ENCODE measurements around the gene COBL.

COBL gene

DNA sequence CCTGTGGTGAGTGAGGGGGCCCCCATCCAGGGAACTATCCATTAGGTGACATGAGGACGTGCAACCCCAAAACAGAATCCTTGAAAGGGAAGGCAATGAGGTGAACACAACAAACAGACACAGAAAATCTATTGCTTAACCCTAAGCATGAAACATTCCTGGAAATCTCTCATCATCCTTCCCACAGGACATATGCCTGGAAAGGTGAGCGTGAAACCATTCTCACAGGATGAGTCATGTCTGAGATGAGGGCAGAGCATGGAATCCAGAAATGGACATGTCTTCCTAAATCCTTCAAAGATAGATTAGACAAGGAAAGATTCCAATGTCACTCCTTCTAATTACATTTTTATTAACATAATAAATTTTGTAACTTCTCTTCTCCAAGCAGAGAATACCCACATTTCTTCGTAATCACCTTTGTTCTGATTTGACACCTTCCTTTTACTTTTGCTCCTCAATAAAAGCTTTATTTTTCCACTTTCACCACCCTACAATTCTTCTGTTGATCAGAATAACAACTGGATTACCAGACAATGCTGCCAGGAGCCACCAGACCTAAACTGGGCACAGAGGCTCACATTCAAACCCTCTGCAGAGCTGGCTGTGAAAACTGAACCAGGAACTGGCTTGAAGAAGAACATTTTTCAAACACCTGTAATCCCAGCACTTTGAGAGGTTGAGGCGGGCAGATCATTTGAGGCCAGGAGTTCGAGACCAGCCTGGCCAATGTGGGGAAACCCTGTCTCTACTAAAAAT, 67.2 kb downstream of the COBL start:
- DNase-seq: no peak

DNA sequence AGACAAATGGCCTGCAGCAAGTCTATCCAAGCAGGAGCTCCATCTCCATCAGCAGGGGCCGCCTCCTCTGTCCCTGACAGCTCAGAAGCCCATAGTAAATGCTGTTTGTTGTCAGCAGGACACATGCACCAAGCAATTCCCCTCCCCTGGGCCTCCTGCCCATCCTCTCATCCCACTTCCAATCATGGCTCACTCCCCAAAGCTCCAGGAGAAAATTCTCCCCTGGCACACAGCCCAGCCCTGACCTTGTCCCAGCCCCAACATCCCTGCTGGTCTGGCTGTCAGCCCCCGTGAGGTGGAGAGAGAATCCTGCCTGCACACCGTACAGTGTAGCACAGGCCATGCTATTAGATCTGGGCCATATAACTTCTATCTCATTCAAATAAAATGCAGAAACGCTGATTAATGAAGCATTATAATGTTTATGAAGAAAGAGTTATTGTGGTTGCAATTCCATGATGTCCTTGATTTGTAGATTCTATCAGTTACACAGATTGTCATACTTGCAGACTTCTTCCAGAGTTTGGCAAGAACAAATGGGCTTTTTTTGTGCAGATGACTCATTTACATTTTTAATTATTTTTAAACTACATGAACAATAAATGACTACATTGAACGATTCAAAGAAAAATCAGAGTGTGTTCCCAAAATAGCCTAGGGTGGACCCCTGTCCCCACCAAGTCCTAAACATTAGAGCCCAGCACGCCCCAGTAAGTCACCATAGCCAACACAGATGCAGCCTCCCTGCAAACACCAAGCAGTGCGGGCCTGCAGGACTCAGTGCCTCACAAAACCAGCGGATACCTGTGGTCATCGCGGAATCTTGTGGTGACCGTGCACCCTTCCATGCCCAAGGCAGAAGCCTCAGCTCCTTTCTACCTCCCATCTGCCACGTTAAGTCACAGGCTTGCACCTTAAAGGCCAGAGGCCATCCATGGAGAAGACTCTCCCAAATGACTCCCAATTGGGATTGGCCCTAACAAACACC, 70.1 kb downstream of the COBL start:
- no peak for DNase-seq

DNA sequence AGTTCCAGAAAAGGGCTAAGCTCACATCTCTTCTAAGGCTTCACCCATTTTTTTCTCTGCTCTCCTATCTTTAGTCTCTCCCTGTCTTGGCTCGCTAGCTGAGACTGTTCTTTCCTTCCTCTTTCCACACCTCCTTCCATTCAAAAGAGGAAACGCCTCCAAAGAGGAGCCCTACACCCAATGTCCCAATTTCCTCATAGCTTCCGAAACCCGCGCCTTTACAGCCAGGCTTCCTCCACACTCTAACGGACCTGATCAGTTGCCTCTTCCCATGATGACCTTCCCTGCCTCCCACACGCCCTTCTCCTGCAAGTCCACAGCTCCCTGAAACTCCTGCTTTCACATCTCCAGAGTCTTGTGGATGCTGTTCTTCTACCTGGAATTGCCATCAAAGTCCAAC, 71.7 kb downstream of the COBL start:
- DNase-seq: no peak

DNA sequence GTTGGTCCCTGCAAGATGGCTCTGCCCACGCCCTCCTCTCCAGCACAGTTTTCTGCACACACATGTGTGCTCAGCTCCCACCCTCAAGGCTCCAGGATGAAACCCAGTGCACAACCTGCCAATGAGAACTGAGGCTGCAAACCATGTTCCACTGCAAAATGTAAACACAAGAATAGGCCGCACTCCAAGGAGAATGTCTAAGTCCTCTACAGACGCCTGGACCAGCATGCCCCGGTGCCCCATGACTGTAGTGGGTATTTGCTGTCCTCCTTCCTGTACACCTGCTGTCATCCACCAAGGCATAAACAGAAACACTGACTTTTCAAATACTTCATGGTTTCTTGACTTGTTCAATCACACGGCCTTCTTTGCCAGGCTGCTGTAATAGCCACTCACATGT, 72.6 kb downstream of the COBL start:
- no peak for DNase-seq

DNA sequence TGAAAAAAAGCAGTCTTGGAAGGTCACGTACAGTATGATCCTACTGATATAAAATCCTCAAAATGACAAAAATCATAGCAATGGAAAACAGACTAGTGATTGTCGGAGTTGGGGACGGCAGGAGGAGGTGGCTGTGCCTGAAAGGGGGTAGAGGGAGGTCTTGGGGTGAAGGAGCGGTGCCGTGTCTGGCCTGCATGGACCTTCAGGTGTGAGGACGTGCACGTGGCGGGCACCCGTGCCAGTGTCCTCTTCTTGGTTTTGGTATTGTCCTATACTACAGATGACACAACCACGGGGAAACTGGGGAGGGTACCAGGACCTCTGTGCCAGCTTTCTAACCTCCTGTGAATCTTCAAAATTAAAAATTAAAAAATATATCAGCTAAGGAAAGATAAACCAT, 73.0 kb downstream of the COBL start:
- DNase-seq: no peak

DNA sequence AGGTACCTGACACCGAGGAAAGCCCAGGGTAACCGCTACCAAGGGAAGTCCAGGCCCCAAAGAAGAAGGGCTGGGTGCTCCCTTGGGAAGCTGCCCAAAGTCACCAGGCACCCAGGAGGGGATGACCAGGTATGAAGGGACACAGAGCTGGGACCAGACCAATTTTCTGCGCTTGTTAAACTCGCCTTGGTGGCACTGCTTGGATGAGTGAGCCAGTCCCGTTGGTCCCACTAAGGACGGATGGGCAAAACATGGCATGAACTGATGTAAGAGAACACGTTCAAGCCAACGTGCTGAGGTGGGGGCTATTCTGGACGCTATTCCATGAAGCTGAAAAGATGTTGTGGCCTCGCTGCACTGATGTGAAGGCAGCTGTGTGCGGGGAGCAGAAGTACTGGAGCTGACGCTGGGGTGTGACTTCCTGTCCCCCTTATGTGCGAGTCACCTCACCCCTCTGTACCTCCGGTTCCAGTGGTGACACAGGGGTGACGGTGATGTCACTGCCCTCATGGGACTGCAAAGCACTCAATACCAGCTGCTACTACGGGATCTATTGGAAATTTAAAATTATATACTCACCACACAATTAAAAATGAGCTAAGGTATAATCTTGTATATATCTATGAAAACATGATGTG, 73.6 kb downstream of the COBL start:
- DNase-seq: no peak

DNA sequence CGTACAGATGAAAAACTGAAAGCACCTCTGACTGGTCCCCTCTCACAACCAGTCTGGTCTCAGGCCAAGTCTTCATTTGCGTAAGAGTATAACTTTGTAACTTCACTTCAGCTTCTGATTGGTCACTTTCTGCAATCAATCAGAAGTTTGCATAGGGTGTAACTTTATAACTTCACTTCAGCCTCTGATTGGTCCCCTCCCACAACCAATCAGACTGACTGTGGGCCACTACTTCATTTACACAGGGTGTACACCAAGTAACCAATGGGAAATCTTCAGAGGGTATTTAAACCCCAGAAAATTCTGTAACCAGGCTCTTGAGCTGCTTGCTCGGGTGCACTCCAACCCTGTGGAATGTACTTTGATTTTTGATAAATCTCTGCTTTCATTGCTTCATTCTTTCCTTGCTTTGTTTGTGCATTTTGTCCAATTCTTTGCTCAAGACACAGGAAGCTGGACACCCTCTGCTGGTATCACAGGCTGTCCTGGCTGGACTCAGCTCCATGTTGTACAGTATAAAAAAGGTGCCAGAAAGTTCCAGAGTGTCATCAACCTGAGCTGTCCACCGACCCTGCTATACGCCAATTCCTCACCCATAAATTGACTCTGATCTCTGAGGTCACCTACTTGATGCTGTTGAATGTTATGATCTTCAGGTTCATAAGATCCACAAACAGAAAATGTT, 74.5 kb downstream of the COBL start:
- DNase-seq: no peak

DNA sequence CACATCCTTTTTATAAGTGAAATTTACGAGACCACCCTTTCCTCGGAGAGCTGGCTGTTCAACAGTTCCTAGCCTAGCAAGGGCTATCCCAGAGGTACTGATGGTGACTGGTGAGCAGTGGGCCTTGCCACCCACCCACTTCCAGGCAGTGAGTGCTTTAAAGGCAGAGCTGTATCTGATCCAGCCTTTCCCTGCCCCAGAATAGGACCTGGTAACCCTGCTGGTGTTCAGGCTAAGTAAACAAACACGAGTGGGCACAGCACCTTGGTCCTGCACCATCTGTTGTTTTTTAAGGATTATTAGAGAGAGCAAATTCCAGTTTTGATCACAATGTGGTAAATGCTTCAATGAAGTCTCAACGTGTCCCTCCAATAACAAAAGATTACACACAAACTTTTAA, 75.7 kb downstream of the COBL start:
- no peak for DNase-seq

DNA sequence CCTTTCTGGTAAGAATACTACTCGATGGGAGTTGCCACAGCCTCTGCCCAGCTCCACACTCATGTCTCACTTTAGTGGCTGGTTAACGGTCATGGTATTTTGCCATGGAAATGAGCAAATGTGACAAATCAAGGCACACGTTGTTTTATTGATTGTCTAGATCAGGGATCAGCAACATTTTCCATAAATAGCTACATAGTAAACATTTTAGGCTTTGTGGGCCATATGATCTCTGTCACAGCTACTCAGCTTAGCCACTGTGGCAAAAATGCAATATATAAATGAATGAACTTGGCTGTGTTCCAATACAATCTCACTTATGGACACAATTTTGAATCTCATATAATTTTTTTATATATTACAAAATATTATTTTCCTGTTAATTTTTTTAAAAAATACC, 76.9 kb downstream of the COBL start:
- DNase-seq: no peak

DNA sequence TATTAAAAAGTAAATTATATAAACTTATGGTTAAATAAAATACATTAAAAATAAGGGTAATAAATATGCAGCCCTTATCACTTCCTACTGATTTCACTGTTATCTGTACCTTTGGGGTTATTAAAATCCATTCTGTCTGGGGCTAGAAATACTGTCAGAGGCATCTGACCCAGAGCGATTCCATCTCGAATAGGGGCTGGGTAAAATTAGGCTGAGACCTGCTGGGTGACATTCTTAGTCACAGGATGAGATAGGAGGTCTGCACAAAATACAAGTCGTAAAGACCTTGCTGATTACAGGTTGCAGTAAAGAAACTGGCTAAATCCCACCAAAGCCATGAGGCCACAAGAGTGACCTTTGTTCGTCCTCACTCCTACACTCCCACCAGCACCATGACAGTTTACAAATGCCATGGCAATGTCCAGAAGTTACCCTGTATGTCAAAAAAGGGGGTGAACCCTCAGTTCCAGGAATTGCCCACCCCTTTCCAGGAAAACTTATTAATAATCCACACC, 77.6 kb downstream of the COBL start:
- DNase-seq: no peak

DNA sequence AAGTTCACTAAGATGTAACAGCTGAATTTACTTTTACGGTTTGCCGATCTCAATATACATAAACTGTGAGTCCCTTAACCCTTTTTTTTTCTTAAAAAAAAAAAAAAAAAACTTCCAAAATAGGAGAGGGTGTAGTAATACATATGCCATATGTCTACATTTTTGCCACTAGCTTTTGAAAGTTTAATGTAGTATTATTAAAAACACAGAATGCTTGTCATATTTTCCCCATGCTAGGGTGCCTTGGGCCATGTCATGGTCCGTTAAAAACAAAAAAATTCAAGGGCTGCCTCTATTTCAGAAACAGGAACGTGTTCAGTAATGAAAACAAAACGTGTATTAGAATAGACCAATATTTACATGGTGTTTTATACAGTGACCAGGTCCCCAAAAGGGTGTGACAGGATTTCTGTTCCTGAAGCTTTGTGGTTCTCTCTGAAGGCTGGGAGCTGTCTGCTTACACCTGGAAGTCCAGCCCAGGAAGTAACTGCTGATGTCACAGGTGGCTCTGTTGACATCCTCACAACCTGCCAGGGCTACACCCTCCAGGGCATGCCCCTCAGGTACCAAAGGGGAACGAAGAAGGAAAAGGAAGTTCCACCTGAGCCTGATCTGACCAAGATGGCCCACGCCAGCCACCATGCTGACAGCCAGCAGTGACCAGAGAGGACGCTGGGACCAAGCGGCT, 79.0 kb downstream of the COBL start:
- no peak for DNase-seq

DNA sequence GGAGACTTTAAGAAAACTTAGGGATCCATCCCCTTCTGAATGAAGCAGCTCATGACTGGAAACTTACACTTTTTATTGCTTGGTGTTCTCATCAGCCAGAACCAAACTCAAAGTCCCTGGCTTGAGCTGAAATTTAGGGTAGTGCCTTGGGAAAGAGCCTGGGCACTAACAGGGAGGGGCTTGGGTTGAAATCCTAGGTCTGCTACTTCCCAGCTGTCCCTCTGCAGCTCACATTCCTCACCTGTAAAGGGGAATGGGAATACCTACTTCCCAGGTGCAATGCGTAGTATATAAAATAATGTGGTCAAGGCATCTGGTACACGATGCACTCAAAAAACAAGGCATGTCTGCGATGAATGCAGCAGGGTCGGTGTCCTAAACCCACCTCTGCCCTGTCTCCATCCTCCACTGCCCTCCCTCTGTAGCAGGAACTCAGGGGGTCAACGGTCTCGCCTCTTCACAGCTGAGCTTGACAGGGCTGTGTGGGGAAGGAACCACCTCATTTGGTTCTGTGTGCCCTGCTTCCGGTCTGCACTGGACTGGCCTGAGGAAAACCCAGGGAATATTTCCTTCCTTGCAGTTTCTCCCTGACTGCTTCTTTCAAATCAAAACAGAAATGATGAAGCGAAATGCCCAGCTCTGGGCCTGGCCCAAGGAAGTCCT, 80.0 kb downstream of the COBL start:
- no peak for DNase-seq

DNA sequence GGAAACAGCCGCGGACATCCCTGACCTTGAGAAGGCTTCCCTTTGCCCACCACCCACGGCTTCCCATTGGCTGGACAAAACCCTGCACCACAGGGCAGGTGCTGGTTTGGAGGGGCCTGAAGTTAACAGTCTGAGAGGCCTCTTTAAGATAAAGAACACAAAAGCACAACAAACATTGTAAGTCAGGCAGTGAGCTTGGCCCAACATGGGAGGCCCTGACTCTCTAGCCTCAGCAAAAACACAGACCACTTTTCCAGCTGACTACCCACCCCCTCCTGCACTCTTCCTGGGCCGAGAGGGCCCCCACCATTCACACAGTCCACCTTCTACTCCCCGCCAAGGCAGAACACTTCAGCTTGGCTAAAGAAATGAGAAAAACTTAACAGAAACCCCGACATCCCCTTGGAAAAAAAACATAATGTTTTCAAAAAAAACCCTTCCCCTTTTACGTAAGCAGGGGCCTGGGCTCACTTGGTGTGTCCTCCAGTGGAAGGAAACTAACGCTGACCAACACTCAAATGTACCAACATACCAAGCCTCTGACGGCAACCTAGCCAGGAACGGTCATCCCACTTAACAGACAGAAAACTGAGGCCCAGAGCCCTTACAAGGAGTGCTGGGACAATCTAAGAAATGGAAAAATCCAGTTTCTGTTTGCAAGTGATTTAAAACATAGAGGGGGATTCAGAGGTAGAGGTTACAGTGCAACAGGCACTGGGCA, 80.9 kb downstream of the COBL start:
- no peak for DNase-seq

DNA sequence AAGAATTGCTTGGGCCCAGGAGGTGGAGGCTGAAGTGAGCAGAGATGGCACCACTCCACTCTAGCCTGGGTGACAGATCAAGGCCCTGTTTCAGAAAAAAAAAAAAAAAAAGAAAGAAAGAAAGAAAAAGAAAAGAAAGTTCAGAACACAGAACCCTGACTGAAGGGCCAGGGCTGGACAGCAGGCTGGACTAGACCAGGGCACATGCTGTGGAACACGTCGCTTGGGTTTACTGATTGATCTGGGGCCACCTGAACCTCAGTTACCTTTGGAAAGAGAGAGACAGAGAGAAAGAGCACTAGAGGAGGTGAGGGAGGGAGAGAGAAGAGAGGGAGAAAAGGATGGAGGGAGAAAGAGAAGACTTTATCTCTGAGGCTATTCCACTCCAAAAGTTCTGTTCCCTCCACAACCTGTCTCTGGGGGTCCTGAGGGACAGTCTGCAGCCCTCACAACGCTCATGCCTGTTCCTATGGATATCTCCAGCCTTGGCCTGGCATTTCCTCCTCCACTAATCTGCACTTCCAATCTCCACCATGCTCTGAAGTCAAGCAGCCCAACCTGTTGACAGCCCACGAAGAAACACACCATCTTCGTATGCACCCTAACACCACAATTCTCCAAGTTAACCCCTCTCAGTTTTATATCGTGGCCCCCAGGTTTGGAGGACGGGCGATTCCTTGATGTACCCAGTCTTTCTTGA, 81.8 kb downstream of the COBL start:
- no peak for DNase-seq

DNA sequence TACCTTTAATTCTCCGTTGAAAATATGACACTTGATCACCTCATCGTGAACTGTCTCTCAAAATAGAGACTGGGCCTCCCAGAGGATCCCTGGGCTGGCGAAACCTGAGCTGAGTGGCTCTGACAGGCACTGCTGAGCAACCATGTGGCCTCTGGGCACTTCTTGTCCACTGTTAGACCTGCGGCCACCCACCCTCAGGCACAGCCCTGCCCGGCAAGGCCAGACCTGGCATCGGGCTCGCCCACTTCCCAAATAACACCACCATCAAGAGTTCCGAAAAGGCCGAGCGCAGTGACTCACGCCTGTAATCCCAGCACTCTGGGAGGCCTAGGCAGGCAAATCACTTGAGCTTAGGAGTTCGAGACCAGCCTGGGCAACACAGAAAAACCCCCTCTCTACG, 82.5 kb downstream of the COBL start:
- DNase-seq: no peak

DNA sequence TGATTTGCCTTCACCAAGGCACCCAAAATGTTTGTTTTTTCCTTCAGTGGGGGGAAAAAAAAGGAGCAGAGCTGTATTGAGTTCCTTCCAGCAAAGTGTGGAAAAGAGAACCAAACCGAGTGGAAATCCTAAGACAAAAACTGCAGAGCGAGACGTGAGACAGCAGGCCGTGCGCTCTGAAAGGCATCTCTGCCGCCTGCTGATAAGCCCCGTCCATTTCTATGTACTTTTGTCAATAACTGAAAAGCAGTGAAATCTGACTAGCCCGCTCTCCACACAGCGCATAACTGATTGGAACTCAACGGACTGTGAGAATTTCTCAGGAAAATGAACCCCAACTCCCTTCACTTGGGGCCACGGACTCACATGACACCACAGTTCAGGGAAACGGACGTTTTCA, 83.2 kb downstream of the COBL start:
- DNase-seq: no peak

DNA sequence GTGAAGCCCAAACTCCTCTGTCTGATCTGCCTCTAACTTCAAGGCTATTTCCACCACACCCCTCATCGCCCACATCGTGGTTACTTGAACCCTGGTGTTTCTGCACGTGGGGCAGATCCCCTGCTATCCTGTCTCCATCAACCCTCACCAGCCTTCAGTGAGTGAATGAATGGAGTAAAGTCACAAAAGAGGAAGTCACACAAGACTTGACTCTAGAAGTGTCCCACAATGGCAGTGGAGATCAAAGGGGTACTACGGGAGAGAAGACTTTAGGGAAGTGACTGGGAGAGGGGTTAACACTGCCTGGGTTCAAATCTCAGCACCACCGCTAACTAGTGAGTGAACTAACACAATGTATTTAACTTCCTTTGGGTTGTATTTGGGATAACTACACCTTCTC, 85.9 kb downstream of the COBL start:
- no peak for DNase-seq

DNA sequence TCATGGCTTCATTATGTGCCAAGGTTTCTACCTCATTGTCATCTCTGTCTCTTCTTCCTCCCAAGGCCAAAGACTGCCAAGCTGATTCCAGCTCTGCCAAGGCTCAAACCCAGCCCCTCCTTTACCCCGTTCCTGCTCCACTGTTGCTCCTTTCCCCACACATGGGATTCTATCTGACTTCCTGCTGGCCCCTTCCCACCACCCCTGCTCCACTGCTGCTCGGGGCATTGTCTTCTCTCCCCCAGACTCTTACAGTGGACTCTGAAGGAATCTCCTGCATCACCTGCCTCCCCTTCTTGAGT, 86.3 kb downstream of the COBL start:
- DNase-seq: no peak

DNA sequence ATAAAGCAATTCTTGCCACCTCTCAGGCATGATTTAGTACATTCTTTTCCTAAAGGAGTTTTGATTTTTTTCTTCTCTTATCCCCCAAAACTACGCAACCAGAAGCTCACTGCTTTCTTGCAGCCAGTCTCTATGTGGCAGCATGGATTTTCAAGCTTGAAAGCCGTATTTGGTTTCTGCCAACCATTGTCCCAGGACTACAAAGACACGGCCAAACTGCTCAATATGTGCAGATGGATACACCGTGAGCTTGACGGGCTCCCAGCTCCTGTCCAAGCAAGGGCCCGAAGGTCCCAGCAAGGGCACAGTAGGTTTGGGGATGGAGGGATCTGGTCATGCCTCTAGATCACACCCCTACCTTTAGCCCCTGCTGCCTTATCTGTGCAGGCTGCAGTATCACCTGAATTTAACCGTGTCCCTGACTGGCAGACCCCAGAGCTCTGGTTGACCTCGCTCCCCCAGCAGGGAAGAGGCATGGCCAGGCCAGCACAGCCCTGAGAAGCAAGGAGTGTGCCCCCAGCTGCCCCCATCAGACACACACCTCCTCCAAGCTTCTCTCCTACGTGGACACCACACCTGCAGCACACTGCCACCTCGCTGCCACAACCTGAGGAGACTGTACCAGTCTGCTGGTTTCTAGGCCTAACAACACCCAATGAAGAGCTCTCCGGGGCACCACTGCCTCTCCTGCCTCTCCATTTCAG, 86.8 kb downstream of the COBL start:
- DNase-seq: no peak

DNA sequence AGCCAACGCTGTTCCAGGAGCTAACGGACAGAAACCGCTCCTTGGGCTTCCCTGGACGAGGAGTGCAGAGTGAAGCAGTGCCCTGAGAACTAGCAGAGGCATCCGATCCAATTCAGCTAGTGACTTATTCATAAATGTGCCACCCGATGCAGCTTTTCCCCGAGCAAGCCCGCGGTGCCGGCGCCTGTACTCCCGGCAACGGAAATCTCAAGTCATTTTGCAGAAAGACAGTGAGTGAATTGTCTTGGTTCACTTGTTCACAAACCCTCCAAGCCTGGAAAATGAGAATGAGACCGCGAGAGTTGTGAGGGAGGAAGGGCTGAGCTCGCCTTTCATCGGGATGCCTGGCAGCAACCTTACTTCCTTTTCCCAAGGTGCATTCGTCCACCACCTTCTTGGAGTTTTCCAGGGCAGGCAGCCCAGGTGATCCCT, 87.5 kb downstream of the COBL start:
- DNase-seq: no peak

All from effector CD4-positive, alpha-beta T cell (primary cell).